Pulmonary artery endothelial cell (primary cell): Measurements from ENCODE around the gene FGF12. TPM values are rescaled to one million over a fixed set of nuclear protein-coding genes. Genes with fewer than 3 reads are reported as not detected.
A peak's percentile ranks its signal among the peaks of the same experiment; 100 is the strongest.

Experiments used
- DNase-seq: peaks from one replicate; pipeline ENCODE4 v3.0.0-alpha.2; 2011; ENCODE audit warnings: low read depth, low spot score
- total RNA-seq: library from RNA; depleted of rRNA; stranded (reverse); fragments of >200 nt; gene quantifications from 2 replicates; pipeline ENCODE4 v1.2.3, GENCODE V29; 2014

Gene FGF12
- total RNA-seq, 1 donor from 2014 or later: 1.8 TPM

- DNase-seq: peak; percentile 81
Observed at GRCh38 chr3:192417017-192417416, 310.3 kb downstream of the FGF12 start.

- no peak for DNase-seq
Observed at GRCh38 chr3:192413461-192413860, 313.9 kb downstream of the FGF12 start.

- DNase-seq: no peak
Observed at GRCh38 chr3:192410684-192410960, 316.7 kb downstream of the FGF12 start.

- no peak for DNase-seq
Observed at GRCh38 chr3:192409838-192410683, 317.3 kb downstream of the FGF12 start.

GRCh38 chr3:192409201-192409837, 318.0 kb downstream of the FGF12 start:
- DNase-seq: no peak

- DNase-seq: no peak
Observed at GRCh38 chr3:192408647-192409200, 318.6 kb downstream of the FGF12 start.

GRCh38 chr3:192408007-192408646, 319.2 kb downstream of the FGF12 start:
- DNase-seq: no peak

GRCh38 chr3:192399767-192400166, 327.6 kb downstream of the FGF12 start:
- DNase-seq: no peak

- no peak for DNase-seq
Observed at GRCh38 chr3:192397012-192397411, 330.3 kb downstream of the FGF12 start.

GRCh38 chr3:192395506-192395905, 331.8 kb downstream of the FGF12 start:
- DNase-seq: no peak

- no peak for DNase-seq
Observed at GRCh38 chr3:192392986-192393385, 334.4 kb downstream of the FGF12 start.

GRCh38 chr3:192382861-192383260, 344.5 kb downstream of the FGF12 start:
- DNase-seq: no peak

- DNase-seq: no peak
Observed at GRCh38 chr3:192373586-192373985, 353.8 kb downstream of the FGF12 start.

GRCh38 chr3:192373032-192373431, 354.3 kb downstream of the FGF12 start:
- no peak for DNase-seq

GRCh38 chr3:192372616-192373015, 354.7 kb downstream of the FGF12 start:
- no peak for DNase-seq

- no peak for DNase-seq
Observed at GRCh38 chr3:192371870-192372400, 355.4 kb downstream of the FGF12 start.

GRCh38 chr3:192367616-192368015, 359.7 kb downstream of the FGF12 start:
- DNase-seq: no peak

- DNase-seq: no peak
Observed at GRCh38 chr3:192366916-192367315, 360.4 kb downstream of the FGF12 start.

GRCh38 chr3:192365571-192365970, 361.8 kb downstream of the FGF12 start:
- no peak for DNase-seq

GRCh38 chr3:192364316-192364715, 363.0 kb downstream of the FGF12 start:
- DNase-seq: no peak

GRCh38 chr3:192354687-192355086, 372.7 kb downstream of the FGF12 start:
- DNase-seq: no peak

- no peak for DNase-seq
Observed at GRCh38 chr3:192352142-192352541, 375.2 kb downstream of the FGF12 start.
